ENCODE results near the gene TNFRSF1A.
"Not testable (repeated sequence)": the region's sequence is repeated elsewhere in the genome, so short reads cannot be mapped to it uniquely, and the experiment has no call there.

The TNFRSF1A gene

GRCh38 chr12:6355491-6356373, 13.9 kb upstream of the TNFRSF1A start:
- no peak for DNase-seq

GRCh38 chr12:6354495-6355393, 12.9 kb upstream of the TNFRSF1A start:
- no peak for DNase-seq

GRCh38 chr12:6352193-6353173, 10.6 kb upstream of the TNFRSF1A start:
- no peak for DNase-seq

DNA sequence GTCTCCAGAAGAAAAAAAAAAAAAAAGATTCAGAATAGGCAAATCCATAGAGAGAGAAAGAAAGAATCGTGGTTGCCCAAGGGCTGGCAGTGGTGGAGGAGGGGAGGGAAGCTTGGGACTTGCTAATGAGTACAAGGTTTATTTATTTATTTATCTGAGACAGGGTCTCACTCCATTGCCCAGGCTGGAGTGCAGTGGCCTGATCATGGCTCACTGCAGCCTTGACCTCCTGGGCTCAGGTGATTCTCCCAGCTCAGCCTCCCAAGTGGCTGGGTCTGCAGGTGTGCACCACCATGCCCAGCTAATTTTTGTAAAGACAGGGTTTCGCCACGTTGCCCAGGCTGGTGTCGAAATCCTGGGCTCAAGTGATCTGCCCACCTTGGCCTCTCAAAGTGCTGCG, 9.7 kb upstream of the TNFRSF1A start:
- DNase-seq: no peak

DNA sequence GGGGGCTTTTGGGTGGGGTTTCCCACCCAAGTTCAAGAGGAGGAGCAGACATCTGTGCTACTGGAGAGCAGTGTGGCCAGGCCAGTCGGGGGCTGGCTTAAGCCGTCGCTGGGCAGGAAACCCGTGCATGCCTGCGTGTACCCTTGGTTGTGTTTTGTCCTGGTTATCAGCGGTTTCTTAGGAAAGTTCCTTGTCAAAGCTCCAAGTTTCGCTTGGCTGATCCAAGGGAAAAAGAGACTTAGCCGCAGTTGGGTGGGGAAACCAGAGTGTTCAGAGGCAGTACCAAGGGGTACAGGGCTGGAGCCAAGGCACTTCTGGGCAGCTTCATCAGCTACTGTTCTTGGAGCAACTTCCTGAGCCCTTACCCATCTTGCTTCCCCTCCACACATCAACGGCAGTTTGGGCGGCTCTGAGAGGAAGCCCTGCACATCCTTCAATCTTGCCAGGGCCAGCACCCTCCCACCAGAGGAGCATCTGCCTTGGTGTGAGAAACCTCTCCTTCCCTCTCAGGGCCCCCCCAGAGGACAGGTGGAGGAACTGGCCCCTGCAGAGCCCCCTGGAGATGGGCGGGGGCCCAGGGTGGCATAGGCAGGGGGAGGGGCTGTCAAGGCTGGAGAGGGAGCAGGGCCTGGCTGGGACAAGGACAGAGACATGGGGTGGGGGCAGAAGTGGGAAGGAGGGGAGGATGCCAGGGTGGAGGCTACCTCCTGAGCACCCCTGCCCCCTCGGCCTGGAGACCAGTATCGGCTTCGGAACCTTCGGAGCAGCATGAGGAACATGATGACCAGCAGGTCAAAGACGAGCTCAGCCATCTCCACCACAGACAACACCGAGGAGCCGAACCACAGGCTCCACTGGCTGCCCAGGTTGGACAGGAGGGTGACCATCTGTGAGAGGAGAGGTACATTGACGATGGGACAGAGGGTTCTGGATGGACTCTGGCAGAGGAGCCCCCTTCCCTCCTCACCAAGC, 5.8 kb upstream of the TNFRSF1A start:
- DNase-seq: peak; percentile 59

DNA sequence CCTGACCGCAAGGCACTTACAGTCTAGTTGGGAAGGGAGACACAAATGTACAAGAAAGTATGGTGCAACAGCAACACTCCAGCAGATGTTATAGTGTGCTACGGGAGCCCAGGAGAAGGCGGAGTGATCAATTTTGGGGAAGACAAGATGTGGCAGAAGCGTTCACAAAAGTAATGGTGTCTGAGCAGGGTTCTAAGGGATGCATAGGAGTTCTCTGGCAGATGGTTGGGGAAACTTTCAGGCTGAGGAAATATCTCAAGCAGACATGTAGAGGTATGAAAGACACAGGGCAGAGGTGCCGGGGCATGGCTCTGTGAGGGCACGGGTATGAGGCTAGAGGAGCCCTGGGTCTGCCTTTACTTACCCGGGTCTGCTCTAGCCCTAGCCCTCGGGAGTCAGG, 5.1 kb upstream of the TNFRSF1A start:
- no peak for DNase-seq

DNA sequence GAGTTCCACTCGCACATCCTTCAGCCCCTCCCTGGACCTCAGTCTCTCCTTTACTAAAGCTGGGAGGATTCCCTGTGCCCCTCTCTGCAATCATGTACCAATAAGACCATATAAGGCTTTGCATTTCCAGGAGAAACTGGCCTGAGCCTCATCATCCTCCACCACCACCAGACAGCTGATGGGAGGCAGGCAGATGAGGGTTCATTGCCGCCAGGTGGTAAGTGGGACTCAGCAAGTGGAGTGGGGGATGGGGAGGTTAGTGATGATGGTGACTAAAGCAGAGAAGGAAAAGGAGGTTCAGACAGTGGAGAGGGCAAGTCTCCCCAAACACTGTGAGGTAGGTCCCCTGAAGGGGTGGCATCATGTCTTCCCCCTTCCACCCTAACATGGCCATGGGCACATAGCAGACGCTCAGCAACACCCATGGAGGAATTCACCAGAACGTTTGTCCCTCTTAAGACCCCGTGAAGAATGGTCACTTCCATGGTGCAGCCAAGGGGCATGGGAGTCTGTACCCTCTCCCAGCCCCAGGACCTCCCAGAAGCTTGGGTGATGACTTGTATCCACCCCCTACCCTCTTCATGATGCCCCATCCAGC, 4.5 kb upstream of the TNFRSF1A start:
- no peak for DNase-seq

DNA sequence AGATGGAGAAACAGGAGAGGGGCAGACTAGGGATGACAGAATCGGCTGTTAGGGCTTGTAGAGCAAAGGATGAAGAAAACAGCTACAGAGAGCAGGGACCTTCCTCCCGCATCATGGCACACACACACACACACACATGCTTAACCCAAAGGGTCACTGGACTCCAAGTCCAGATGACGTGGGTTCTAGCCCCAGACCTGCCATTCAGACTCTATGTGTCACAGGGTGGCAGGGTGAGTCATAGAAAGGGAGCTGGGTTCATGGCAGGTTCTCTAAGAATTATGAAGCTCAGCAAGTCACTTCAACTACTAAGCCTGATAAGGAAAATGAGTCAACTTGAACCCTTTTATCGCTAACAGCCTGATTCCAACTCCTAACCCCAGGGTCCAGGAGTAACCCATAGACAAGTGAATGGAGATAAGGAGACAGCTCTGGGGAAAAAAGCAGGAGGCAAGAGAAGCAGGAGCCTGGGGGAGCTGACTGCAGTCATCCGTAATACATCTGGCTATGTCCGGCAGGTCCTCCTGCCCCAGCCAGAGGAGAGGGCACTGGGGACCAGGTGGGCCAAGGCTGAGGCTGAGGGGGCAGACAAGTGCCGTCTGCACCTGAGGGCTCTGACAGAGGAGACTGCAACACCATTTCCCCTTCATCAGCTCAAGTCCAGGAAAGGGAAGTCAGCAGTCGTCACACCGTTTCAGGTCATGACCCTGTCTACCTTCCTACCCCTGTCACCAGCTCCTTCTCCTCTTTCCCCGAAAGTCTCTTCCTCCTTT, 3.6 kb upstream of the TNFRSF1A start:
- no peak for DNase-seq

GRCh38 chr12:6344101-6344660, 2.3 kb upstream of the TNFRSF1A start:
- not testable (repeated sequence) for DNase-seq

DNA sequence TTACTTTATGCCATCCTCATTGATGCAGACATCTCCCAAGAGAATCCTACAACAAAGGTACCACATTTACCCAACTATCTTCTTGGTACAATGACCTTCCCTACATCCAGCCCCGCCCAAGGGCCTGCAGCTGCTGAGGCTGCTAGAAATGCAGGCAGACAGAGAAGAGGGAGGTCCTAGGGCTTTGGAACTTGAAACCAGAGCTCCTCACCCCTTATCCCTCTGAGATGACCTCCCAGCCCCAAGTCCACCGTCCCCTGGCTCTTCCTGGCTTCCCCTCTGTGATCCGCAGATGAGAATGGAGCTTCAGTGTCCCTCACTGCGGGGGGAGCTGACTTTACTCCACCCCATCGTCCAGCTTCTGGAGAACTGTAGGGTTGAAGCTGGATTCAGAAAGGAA, 1.6 kb upstream of the TNFRSF1A start:
- no peak for DNase-seq

DNA sequence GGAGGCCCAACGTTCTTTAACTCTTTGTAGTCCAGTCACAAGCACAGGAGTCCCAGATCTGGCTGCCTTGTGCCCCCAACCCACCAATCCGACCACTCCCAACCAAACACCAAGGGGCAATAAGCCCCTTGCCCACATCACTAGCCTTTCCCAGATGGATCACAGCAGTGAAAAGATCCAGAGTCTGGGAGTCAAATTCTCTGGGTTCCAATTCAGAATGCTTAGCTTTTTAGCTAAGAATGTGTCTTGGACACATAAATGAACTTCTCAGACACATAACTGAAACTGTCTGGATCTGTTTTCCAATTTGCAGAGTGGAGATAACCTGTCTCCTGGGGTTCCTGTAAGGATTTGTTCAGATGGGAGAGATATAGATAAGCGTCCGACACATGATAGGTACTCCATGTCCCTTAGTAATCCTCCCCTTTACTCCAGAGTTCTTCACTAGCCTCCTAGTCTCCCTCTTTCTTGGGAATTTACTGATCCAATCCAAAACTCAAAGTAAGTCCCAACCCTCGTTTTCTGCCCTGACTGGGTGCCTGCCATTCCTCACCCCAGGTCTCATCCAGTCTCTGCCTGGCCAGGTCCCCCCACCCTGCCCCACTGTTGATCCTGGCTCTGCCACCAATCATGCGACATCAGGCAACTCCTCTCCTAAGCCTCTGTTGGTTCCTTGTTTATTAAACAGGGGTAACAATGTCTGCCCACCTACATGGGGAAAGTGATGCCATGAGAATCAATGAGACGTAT, 439 bp upstream of the TNFRSF1A start:
- no peak for DNase-seq

- no peak for DNase-seq
These were observed 995 bp downstream of the TNFRSF1A start for GRCh38 chr12:6340745-6341416.

GRCh38 chr12:6340032-6340638, 1.7 kb downstream of the TNFRSF1A start:
- DNase-seq: peak; percentile 62

- no peak for DNase-seq
These were observed 2.9 kb downstream of the TNFRSF1A start for GRCh38 chr12:6338955-6339354.

DNA sequence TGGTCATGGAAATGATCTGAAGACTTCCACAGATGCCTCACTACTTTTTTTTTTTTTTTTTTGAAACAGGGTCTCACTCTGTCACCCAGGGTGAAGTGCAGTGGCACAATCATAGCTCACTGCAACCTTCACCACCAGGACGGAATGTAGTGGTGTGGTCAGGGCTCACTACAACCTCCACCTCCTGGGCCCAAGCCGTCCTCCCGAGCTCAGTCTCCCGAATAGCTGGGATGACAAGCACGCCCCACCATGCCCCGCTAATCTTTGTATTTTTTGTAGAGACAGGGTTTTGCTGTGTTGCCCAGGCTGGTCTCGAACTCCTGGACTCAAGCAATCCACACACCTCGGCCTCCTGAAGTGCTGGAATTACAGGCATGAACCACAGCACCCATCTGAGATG, 3.3 kb downstream of the TNFRSF1A start:
- DNase-seq: not testable (repeated sequence)

GRCh38 chr12:6337958-6338433, 3.9 kb downstream of the TNFRSF1A start:
- DNase-seq: no peak

Measured in left hindlimb (tissue), 1 donor.